ENCODE data around the gene MESD.

DNA sequence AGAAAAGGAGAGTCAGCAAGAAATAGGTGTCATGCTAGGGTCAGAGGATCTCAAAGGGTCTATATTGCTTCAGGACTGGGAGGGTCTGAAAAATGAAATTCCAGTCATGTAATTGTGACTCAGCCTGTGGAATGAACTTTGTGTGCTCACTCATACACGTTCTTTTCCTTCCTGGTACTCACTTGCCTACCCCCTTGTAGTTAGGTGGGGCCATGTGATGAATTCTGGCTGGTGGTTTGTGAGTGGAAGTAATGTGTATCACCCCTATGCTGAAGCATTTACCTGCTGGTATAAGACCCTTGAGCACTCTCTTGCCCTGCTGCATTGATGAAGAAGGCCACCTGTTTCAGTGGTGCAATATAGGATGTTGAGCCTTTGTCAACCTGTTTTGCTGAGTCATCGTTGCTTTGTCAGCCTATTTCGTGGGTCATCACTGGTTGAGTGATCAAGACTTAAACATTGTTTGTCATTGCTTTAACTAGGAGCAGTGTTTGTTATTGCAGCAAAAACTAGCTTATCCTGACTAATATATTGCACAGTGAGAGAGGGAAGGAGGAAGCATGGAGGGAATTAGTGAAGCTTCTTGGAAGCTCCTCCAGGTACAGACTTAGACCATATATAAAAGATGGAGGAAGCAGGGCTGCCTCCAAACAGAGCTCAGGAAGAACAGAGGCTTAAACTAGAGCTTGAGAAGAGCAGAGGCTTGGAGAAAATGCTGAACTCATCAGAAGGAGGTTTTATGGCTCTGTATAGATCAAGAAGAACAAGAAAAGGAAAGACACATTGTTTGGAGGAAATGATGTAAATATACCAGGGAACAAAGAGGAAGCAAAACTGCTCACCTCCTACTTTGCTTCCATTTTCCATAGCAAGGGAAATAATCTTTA, 40.0 kb upstream of the MESD start:
- TF ChIP-seq, protein P1, sequence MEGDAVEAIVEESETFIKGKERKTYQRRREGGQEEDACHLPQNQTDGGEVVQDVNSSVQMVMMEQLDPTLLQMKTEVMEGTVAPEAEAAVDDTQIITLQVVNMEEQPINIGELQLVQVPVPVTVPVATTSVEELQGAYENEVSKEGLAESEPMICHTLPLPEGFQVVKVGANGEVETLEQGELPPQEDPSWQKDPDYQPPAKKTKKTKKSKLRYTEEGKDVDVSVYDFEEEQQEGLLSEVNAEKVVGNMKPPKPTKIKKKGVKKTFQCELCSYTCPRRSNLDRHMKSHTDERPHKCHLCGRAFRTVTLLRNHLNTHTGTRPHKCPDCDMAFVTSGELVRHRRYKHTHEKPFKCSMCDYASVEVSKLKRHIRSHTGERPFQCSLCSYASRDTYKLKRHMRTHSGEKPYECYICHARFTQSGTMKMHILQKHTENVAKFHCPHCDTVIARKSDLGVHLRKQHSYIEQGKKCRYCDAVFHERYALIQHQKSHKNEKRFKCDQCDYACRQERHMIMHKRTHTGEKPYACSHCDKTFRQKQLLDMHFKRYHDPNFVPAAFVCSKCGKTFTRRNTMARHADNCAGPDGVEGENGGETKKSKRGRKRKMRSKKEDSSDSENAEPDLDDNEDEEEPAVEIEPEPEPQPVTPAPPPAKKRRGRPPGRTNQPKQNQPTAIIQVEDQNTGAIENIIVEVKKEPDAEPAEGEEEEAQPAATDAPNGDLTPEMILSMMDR (IDR thresholded peaks at IDR 0.05; ENCODE audit: low read depth, low read length) = no peak
- TF ChIP-seq EZH2phosphoT487 (IDR thresholded peaks at IDR 0.05; ENCODE audit: low read depth) = no peak
